ENCODE measurements around the gene GMEB2. TPM values are rescaled to one million over a fixed set of nuclear protein-coding genes. Genes with fewer than 3 reads are reported as not detected.

The GMEB2 gene
- total RNA-seq, 2 donors from 2014 or later = 11.5 to 12.3 TPM

DNA sequence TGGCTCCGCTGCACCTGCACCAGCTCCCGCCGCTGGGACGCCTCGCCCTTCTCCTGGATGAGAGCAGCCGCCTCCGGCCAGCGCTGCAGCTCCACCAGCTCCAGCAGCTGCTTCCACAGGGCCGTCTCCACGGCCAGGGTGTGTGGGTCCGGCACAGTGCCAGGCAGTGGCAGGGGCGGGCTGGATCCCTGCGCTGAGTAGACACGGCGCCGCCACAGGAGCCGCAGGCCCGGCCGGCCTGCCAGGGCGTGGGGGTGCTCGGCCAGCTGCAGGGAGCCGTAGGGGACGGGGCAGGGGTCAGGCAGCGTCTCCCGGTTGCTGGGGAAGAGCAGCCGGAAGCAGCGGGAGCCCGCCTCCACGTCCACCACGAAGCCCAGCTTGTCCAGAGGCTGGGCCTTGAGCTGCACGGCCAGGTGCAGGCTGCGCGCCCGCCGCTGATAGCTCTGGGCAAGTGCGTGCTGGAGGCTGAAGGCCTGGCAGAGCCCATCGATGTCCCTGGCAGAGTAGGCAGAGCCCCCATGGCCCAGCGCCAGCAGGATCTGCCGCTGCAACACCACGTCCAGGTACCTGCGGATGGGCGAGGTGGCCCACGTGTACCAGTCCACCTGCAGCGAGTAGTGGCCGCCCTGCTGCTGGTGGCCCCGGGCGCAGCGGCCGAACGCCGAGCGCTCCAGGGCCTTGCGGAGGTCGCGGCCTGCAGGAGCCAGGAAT lies 63.5 kb downstream of the GMEB2 start:
- WGBS, 2 experiments (ENCODE audit: insufficient coverage in 1 of 2, insufficient read length in 1 of 2) = 93 to 96% methylated on average over 48 to 55 of the region's 55 CpGs

DNA sequence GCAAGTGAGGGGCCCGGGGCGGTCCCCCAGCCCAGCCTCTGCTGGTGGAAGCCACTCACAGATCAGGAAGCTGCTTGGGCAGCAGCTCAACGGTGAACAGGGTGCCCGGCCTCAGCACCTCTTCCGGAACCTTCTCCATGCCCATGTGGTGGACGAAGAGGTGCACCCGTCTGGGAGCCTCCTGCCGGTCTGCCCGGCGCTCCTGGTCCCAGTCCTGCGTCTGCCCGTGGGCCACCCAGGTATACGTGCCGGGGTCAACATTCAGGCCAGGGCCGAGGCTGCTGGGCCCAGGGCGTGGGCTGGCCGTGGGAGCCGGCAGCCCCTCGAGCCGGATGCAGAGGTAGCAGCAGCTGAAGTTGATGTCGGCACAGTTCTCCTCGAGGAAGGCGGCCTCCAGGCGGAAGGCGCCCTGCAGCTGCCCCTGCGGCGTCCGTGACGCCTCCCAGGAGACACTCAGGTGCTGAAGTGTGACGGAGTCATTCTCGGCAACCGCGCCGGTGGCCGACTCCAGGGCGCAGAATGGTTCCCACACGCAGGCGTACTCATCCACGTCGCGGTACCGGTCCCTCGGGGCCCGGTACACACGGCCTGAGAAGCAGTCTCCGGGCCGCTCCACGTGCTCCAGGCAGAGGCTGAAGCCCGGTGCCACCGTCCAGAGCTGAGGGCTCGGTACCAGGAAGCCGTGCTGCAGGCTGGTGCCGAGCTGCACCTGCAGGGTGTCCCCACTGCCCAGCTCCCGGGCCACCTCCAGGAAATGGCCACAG lies 64.3 kb downstream of the GMEB2 start:
- H3K9ac ChIP-seq (ENCODE audit: extremely low read depth, low read length, poor library complexity, severe bottlenecking) = no peak overlapping the region
- TF ChIP-seq, protein P1, sequence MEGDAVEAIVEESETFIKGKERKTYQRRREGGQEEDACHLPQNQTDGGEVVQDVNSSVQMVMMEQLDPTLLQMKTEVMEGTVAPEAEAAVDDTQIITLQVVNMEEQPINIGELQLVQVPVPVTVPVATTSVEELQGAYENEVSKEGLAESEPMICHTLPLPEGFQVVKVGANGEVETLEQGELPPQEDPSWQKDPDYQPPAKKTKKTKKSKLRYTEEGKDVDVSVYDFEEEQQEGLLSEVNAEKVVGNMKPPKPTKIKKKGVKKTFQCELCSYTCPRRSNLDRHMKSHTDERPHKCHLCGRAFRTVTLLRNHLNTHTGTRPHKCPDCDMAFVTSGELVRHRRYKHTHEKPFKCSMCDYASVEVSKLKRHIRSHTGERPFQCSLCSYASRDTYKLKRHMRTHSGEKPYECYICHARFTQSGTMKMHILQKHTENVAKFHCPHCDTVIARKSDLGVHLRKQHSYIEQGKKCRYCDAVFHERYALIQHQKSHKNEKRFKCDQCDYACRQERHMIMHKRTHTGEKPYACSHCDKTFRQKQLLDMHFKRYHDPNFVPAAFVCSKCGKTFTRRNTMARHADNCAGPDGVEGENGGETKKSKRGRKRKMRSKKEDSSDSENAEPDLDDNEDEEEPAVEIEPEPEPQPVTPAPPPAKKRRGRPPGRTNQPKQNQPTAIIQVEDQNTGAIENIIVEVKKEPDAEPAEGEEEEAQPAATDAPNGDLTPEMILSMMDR (conservative IDR thresholded peaks at IDR 0.05) = no peak
- Mint-ChIP-seq H3K9me3 (no peaks in the 10 kb centered on the region), H3K27ac (no peak overlapping the region), H3K27me3 (ENCODE audit: insufficient read depth) (no peaks in the 10 kb centered on the region), H3K36me3 (ENCODE audit: low read depth) (peaks cover 12% of the 10 kb centered on the region), H3K4me3 (no peak overlapping the region), H3K4me1 (no peaks in the 10 kb centered on the region)
- no peak for DNase-seq
- no peaks in the 10 kb centered on the region for H3K4me1 ChIP-seq (ENCODE audit: control insufficient read depth, insufficient read depth, low read length)
- WGBS, 2 experiments (ENCODE audit: insufficient coverage in 1 of 2, insufficient read length in 1 of 2) = 95% methylated on average over 42 to 54 of the region's 54 CpGs
- no peak overlapping the region for H3K27ac ChIP-seq (ENCODE audit: low read depth, low read length)
- no peak overlapping the region for H3K4me3 ChIP-seq (ENCODE audit: low read length)
- H3K36me3 ChIP-seq (ENCODE audit: control insufficient read depth, insufficient read depth, low read length) = peaks cover 7% of the 10 kb centered on the region
- no peaks in the 10 kb centered on the region for H3K27me3 ChIP-seq (ENCODE audit: control insufficient read depth, insufficient read depth, low read length, poor library complexity, severe bottlenecking)
- no peaks in the 10 kb centered on the region for H3K9me3 ChIP-seq (ENCODE audit: control insufficient read depth, low read length)

More for the DNA sequence above, 63.5 kb downstream of the GMEB2 start:
- Histone ChIP-seq H3K9ac (ENCODE audit: extremely low read depth, low read length, poor library complexity, severe bottlenecking) (no peak overlapping the region), H3K4me1 (ENCODE audit: control insufficient read depth, insufficient read depth, low read length) (no peaks in the 10 kb centered on the region), H3K4me3 (ENCODE audit: low read length) (no peak overlapping the region), H3K9me3 (ENCODE audit: control insufficient read depth, low read length) (no peaks in the 10 kb centered on the region), H3K36me3 (ENCODE audit: control insufficient read depth, insufficient read depth, low read length) (peaks cover 7% of the 10 kb centered on the region), H3K27ac (ENCODE audit: low read depth, low read length) (no peak overlapping the region), H3K27me3 (ENCODE audit: control insufficient read depth, insufficient read depth, low read length, poor library complexity, severe bottlenecking) (no peaks in the 10 kb centered on the region)
- Mint-ChIP-seq H3K27ac (no peak overlapping the region), H3K9me3 (no peaks in the 10 kb centered on the region), H3K36me3 (ENCODE audit: low read depth) (peaks cover 12% of the 10 kb centered on the region), H3K4me1 (no peaks in the 10 kb centered on the region), H3K4me3 (no peak overlapping the region), H3K27me3 (ENCODE audit: insufficient read depth) (no peaks in the 10 kb centered on the region)
- TF ChIP-seq, protein P1 (conservative IDR thresholded peaks at IDR 0.05) = no peak
- no peak for DNase-seq

DNA sequence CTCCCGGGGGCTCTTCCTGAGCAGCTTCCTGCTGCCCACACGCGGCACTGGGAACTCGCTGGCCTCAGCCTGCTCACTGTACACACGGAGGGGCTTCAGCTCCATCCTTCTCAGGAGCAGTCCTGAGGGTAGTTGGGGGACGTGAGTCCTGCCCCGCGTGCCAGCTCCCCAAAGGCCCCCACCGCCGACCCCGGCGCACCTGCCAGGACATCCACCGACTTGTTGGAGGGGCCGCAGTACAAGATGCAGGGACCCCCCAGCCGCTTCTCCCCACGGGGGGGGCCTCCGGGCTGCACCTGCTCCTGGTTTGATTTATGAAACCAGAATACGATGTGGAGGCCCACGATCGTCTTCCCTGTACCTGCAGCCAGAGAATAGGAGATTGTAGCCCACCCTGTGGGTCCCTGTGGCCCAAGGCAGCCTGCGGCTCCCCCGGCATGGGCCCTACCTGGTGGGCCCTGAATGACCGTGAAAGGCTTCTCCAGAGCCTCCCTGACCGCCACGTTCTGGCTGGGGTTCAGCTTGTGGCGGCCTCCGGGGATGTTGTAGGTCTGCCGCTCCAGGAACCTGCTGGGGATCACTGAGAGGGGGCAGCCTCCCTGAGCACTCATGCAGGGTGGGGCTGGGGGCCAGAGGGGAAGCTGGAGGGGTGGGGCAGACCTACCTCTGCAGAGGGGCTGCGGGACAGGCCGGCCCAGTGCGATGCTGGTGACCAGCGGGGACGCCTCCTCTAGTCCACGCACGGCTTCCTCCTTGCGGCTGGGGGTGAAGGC lies 65.1 kb downstream of the GMEB2 start:
- no peaks in the 10 kb centered on the region for H3K4me1 Mint-ChIP-seq
- Histone ChIP-seq H3K9ac (ENCODE audit: extremely low read depth, low read length, poor library complexity, severe bottlenecking) (no peak overlapping the region), H3K36me3 (ENCODE audit: control insufficient read depth, insufficient read depth, low read length) (peaks cover 7% of the 10 kb centered on the region), H3K27ac (ENCODE audit: low read depth, low read length) (no peak overlapping the region), H3K4me1 (ENCODE audit: control insufficient read depth, insufficient read depth, low read length) (no peaks in the 10 kb centered on the region), H3K9me3 (ENCODE audit: control insufficient read depth, low read length) (no peaks in the 10 kb centered on the region), H3K27me3 (ENCODE audit: control insufficient read depth, insufficient read depth, low read length, poor library complexity, severe bottlenecking) (no peaks in the 10 kb centered on the region), H3K4me3 (ENCODE audit: low read length) (no peak overlapping the region)
- H3K4me3 Mint-ChIP-seq = no peak overlapping the region
- peaks cover 12% of the 10 kb centered on the region for H3K36me3 Mint-ChIP-seq (ENCODE audit: low read depth)
- no peak for DNase-seq
- TF ChIP-seq, protein P1 (conservative IDR thresholded peaks at IDR 0.05) = no peak
- H3K9me3 Mint-ChIP-seq = no peaks in the 10 kb centered on the region
- H3K27me3 Mint-ChIP-seq (ENCODE audit: insufficient read depth) = no peaks in the 10 kb centered on the region
- 86 to 91% methylated on average over 24 to 36 of the region's 36 CpGs for WGBS, 2 experiments (ENCODE audit: insufficient coverage in 1 of 2, insufficient read length in 1 of 2)
- H3K27ac Mint-ChIP-seq = no peak overlapping the region
